Left renal cortex interstitium (tissue), 4 donors: Measurements from ENCODE around the gene HYAL1. TPM values are rescaled to one million over a fixed set of nuclear protein-coding genes. Genes with fewer than 3 reads are reported as not detected.
A peak's percentile ranks its signal among the peaks of the same experiment; 100 is the strongest.
"Not testable (repeated sequence)": the region's sequence is repeated elsewhere in the genome, so short reads cannot be mapped to it uniquely, and the experiment has no call there.

Source experiments
- DNase-seq, 4 donors: peaks; one replicate each; pipeline ENCODE4 v3.0.0-alpha.2; 2013; ENCODE audit warnings: low read depth in 4 of 4, low spot score in 2 of 4, missing footprints in 1 of 4
- polyA plus RNA-seq, 4 donors: library from polyadenylated mRNA; unstranded; fragments of 120-200 nt; gene quantifications; one replicate each; pipeline ENCODE4 v1.2.1, GENCODE V29; 2013; ENCODE audit not compliant: insufficient read length in 4 of 4

Gene HYAL1
- polyA plus RNA-seq, 4 donors: 6.4 to 7.8 (median 7.4) TPM

DNA sequence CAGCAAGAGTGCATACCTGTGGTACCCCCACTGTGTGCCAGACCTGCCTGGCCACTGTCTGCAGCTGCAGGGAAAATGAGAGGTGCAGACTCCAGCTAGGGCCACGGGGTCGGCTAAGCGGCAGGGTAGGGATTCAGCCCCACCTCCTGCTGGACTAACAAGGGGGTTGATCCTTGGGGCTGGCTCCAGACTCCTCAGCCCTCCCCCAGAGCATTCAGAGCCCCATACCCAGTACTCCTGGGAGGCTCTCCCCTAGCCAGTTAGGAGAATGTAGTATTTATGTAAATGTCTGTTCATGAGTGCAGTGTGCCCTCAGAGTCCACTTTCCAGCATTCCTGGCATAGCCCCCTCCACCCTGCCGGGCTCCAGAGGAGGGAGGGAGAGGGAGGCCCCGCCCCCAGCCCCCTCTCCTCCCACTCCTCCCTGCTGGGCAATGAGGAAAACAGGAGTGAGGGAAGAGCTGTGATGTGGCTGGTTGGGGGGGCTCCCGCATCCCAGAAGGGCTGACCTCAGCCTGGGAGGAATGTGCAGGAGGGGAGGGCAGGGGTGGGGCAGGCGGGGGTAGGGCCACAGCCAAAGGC, 38.9 kb downstream of the HYAL1 start:
- peak; percentile 79 to 92 (median 85) for DNase-seq

DNA sequence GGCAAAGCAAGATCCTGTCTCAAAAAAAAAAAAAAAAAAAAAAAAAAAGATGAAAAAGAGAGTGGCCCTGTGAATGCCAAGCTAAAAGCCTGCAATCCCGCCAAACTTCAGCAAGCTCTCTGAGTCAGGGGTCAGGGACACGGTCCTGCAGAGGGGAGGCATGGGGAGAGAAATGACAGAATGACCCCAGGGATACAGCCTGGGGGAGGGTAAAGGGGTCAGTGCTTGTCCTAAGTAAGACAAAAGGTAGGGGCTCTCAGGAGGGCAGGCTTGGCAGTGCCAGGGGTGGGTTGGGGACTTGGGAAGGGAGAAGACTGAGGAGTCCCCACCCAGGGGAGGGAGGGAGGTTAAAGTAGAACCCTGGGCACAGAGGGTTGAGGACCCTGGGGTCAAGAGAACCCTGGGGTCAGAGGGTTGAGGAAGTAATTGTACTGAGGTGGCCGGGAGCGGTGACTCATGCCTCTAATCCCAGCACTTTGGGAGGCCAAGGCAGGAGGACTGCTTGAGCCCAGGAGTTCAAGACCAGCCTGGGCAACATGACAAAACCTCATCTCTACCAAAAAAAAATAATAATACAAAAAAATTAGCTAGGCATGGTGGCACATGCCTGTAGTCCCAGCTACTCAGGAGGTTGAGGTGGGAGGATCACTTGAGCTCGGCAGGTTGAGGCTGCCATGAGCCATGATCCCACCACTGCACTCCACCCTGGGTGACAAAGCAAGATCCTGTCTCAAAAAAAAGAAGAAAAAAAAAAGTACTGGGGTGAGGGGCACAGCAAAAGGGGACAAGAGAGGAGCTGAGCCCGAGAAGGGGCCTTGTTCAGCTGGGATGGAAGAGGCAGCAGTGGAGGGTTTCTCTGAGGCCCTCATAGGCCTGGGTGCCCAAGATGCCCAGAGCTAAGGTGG, 39.6 kb downstream of the HYAL1 start:
- no peak for DNase-seq

DNA sequence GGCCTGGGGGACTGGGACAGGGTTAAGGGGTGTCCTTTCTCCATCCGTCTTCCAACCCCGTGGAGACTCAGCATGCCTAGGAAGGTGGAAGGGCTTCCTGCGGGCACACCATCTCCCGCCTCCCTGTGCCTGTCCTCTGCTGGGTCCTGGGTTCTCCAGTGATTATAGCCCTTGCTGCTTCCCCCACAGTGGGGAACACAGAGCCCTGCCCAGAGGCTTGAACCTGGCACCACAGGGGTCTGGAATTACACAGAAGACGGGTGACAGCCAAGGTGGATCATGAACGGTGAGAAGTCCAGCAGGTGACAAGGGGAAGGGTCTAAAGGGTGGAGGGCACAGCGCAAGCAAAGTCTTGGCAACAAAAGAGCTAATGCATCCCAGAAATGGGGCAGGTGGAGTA, 40.6 kb downstream of the HYAL1 start:
- no peak for DNase-seq

DNA sequence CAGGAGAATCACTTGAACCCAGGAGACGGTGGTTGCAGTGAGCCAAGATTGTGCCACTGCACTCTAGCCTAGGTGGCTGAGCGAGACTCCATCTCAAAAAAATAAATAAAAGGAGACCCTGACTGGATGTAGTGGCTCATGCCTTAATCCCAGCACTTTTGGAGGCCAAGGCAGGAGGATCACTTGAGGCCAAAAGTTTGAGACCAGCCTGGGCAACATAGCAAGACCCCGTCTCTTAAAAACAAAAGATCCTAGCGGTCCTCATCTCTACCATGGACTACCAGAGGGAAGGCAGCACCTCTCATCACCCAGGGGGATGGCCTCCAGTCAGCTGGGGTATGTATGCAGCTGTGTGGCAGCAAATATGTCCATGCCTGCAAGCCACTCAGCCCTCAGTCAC, 41.2 kb downstream of the HYAL1 start:
- not testable (repeated sequence) for DNase-seq

DNA sequence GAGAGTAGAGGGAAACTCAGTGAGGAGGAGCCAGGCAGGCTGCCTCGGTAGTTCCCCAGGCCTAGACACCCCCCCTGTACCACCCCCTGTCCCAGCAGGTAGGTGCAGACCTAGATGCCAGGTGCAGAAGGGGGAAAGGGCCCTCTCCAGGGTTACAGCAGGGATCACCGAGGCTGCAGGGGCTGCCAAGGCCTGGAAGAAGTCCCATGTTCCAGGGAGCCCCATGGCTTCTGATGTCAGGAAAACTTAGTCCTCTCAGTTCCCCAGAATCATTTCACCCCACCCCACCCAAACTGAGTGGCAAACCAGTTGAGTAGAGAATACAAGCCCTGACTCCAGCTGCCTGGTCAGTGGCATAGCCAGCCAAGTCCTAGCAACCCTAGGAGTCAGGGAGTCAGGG, 41.9 kb downstream of the HYAL1 start:
- DNase-seq: no peak

DNA sequence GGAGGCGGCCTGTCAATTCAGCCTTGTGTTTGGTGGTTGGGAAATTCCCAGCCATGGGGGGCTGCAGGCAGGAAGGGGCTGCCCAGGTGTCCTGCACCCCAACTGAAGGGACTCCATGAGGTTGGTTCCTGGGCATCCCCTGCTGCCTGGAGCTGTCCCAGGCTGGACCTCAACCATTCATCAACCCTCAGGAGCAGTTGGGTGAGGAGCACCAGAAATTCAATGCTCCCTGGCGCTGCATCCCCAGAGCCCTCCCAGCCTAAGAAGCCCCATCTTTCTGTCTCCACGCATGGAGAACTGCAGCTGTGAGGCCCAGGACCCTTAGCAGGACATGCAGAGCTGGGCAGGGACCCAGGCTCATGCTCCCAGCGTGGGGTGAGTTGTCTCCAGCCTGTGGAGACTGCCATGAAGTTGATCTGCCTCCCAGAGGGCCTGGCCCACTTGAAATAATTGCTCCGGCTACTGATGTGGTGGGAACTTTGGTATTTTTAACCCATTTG, 42.4 kb downstream of the HYAL1 start:
- no peak for DNase-seq

DNA sequence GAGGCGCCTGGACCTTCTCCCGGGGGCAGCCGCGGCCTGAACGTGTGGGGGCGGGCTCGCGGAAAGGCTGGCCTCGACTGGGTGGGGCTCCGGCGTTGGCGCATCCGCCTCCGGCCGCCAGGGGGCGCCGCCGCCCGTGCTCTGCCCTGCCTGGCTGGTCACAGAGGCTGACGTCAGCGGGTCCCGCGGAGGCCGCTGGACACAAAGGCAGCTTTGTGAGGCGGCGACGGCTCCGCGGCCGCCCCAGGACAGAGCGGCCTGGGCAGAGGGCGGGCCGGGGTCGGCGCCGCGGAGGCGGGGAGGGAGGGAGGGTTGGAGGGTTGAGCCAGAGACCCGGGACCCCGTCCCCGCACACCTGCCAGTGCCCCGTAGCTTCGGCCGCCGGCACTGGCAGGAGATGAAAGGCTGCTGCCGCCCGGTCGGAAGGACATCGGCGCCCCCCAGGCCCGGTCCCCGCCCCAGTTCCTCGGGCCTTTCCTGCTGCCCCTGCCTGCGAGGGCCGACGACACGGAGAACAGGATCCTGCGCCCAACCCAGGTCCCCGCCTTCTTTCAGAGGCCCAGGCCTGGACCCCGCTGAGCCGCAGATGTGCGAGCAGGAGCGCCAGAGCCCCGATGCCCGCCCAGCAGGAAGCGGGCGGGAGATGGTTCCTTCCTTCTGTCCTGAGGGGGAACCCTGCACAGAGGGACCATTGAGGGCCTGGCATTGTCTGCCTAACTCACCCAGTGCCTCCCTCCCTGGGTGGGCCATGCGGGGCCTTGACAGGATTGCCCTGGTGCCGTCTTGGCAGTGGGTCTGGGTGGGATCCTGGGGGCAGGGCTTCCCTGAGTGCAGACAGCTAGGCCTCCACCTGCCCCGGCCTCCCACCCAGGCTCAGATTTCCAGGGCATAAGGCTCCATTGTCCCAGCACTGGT, 43.1 kb downstream of the HYAL1 start:
- peak in 3 of 4 donors; percentile 85 to 88 (median 87) for DNase-seq

DNA sequence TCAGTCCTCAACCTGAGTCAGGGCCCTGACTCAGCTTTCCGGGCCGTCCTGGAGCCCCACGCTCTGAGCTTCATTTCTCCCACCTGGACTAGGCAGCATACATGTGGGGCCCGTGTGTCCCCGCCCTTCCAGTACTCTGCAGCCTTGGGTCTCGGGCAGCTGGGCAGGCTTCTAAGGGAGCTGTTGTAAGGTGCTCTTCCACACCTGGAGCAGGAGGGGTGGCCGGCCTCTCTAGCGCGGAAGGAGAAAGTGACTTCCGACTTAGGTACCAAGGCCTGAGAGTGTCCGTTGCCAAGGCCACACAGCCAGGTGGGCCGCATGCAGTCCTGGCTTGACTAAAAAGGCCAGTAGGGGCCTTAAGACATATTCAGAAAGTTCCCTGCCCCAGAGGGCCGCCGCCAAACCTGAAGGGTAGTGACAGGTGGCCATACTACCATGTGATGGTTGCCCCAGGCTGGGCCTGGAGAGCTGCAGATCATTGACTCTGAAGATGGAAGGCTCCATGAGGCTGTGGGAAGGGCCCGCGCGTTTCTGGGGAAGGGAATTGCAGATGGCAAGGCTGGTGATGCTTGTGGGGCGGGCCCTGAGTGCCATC, 43.8 kb downstream of the HYAL1 start:
- DNase-seq: no peak

DNA sequence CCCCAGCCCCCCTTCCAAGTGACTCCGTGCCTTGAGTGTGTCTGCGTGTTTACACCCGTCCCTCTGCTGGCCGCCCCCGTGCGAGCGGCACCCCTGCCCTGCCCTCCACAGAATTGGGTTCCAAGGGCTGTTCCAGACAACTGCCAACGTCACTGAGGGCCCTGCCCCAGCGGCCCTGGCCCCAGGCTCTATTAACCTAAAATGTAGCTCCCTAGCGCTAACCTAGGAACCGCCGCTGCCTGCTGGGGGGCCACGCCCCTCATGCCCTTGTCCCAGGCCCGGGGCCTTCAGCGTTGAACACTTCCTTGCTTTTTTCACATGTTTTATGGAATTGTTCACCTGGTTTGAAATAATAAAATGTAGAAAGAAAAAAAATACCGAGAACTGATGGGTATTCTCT, 44.4 kb downstream of the HYAL1 start:
- DNase-seq: no peak

DNA sequence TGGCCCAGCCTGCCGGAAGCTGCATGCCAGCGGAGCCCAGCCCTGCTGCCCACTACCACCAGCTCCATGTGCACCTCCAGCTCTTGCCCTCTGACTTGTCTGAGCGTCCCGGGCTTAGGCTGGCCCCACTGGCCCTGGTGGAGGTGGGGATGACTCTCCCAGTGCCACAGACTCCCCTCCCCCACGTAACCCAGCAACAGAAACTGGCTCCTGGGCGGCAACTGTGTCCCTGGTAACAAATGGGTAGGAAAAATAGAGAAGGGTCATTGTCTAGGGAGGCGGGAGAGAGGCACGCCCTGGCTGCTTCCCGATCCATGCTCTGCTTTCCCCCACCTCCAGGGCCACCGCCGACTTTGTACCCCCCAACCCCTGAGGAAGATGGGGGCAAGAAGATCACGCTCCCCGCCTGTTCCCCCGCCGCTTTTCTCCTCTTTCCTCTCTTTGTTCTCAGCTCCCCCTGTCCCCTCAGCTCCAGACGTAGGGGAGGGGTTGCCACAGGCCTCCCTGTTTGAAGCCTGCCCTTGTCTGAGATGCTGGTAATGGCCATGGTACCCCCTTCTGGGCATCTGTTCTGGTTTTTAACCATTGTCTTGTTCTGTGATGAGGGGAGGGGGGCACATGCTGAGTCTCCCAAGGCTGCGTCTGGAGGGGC, 45.2 kb downstream of the HYAL1 start:
- DNase-seq: no peak

DNA sequence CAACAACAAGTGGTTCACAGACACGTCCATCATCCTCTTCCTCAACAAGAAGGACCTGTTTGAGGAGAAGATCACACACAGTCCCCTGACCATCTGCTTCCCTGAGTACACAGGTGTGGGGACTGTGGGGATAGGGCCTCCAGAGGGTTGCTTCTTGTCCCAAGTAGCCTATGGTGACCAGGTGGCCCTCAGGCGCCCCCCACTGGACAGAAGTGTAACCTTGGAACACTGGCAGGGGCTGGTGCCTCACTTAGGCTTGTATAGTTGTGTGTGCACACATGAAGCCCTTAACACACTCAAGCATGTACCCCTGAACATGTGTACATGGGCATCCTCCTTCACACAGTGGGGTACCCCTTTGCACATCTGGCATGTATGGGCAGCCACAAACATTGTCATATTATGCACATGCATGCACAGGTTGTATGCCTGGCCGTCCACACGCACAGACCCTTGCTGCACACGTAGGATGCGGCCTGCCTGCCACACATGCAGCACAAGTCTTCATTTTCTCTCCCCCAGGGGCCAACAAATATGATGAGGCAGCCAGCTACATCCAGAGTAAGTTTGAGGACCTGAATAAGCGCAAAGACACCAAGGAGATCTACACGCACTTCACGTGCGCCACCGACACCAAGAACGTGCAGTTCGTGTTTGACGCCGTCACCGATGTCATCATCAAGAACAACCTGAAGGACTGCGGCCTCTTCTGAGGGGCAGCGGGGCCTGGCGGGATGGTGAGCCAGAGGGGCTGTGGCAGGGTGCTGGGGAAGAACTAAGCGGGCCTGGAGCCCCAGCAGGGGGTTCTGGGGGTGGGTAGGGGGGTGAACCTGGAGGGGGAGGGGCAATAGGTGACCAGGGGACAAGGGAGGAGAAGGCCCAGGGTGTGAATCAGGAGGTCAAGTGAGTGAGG, 46.1 kb downstream of the HYAL1 start:
- DNase-seq: no peak

DNA sequence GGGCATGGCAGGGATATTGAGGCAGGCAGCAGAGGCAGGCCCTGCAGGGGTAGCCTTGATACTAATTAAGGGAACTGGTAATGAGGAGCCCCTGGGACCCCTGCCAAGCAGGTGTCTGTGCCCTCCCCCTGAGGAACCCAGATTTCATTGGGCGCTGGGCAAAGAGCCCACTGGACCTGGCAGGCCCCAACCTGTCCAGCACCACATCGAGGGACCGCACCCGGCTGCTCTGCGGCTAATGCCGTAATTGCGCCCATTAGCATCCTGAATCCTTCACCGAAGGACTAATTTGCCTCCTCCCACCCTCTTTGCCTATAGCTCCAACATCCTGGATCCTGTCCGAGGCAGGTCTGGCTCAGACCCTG, 48.1 kb downstream of the HYAL1 start:
- no peak for DNase-seq

DNA sequence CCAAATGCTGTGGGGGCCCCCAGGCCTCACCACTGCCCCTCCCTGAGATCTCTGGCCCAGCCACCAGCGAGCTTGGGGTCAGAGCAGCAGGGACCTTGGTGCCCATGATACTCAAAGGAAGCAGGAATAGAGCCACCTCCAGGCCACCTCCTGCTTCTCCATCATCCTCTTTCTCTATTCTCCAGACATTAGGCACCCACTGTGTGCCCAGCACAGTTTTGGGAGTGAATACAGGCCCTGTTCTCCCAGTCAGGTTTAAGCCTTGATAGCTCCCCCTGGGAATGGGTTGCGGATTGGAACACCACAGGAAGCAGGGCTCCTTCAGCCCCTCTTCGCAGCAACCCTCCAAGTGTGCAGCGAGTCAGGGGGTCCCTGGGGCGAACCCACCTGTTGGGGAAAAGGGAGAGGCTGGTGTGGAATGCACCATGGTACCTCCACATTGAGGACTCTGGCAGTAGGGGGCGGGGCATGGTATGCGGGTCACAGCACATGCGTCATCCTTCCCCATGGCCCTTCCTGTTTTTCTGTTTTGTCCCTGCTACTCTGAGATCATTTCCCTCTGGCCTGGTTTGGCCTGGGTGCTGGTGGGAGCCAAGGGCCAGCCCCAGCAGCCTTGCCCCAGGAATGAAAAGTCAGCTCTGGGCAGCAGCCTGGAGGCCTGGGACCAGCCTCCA, 48.7 kb downstream of the HYAL1 start:
- DNase-seq: no peak

DNA sequence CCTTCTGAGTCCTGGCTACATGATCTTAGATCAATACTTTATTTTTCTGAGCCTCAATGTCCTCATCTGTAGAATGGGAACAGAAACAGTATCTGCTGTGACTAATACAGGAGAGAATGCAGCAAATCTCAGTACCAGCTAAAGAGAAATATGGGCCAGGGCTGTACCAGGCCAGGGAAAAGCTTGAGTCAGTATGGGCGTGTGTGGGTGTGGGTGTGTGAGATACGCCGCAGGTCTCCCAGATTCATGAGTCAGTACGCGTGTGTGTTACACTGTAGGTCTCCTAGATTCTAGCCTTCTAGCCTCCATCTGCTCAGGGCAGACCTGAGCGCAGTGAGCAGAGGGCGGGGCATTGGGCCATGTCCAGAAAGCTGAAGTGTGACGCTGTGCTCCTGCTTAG, 52.2 kb downstream of the HYAL1 start:
- no peak for DNase-seq

DNA sequence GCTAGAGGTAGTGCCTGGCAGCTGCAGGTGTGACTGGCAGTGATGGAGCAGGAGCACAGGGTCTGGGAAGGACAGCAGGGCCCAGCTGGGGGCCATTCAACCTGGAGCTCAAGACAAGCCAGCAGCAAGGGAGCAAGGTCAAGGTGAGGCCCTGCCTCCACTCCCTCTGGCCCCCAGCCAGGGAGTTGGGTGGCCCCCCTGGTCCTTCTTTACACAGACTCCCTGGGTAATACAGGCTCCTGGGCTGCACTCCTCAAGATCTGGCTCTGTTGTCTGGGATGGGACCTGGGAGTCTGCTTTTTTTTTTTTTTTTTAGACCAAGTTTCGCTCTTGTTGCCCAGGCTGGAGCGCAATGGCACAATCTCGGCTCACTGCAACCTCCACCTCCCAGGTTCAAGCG, 52.9 kb downstream of the HYAL1 start:
- DNase-seq: no peak
